NOMO-1 (cell line): ENCODE measurements around the gene ARHGAP42.

Source experiments
- DNase-seq, 2 experiments: peaks; one replicate each; lab custom pipeline; 2025; ENCODE audit not compliant: unreplicated experiment in 2 of 2; lab: John Stamatoyannopoulos, UW

ARHGAP42 gene

DNA sequence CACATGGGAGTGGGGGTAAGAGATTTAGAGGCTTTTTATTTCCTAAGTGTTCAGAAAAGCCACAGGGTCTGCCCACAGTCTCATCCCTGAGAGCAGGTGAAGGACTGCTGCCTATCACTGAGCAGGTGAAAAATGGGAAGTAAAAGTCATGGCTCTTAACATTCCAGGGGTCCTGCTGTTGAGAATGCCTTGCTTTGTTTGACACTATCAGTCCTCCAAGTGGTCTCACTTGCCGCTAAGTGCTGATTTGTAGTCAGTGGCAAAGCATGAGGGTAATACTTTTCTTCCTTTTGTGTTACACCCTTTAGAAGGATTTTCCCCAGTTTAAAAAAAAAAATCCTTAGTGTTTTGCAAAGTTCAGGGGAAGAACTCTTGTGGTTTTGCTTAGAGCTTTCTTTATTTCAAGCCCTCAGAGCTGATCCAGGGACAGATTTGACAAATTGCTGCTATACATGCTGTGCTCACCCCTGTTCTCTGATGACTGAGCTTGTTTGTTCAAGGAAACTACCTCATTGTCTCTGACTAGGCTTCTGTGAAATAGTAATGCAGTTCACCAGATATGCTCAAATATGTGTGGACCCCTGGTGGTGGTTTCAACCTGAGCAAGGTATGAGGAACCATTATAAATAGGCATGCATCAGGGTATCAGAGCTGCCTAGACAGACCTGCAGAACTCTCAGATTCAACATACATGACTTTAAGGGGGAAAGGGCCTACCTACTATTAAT lies 141.0 kb downstream of the ARHGAP42 start:
- peak in 1 of 2 experiments; percentile 47 for DNase-seq

DNA sequence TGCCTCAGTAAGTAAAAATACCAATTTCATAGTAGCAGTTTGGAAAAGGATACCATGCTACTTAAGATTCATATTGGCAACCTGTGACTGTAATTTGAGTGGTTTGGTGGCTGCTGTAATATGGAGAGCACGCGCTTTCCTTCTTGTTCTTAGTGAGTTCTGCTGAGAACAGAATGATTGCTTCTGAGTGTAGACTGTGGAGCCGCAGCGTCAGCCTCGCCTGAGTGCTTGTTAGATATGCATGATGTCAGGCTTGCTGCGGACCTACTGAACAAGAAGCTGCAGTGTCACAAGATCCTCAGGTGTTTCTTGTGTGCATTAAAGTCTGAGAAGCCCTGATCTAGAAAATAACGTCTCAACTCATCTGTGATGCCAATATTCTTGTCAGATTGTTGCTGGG lies 143.2 kb downstream of the ARHGAP42 start:
- DNase-seq = no peak

DNA sequence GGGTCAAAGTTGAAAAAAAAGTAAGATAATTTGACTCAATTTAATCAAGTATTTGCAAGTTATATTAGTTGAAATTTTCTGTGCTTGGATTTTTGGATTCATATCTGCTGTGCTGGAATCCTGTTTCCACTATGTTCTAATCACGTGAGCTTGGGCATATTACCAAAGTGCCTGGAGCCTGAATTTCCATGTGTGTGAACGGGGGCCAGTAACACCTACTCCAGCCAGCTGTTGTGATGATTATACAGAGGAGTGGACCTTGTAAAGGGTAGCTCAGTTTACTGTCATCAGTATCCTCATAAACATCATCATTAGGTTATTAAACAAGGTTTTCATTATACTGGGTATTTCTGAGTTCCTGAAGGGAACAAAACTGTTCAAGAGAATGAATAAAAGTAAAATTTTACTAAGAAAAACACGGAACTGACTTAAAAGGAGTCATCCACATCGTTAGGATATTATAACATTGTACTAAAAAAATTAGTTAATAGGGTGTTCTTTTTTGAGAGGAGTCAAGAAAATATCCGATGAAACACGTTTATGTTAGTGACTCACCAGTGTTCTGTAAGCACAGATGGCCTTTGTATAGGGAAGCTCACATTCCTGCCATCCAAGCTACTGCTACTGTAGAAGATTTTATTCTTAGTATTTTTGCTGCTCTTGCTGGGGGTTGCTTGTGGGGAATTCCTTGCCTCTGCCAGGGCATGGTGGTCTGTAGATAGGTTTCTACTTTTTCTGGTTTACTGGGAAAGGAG lies 144.1 kb downstream of the ARHGAP42 start:
- DNase-seq = no peak

DNA sequence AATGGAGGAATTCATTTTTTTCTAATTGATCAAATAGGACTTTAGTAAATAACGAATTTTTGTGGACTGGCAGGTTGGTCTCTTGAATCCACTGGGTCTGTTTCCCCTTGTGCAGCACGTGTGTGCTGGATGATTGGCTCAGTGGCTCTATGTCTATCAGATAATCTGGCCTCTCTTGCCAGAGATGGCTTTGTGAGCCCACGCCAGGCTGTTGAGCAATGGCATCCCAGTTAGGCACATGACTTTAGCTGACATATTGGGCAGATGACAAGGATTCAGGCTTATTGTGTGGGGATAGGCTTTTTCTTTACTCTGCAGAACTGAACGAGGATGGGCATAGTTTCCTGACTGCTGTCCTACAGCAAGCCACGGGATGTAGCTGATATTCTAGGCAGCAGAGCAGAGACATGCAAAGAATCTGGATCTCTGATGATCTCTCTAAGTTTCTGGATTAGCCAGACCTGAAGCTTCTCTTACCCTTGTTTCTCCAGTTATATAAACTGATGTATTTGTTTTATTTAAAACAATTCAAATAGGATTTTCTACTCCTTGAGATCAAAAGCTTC lies 144.9 kb downstream of the ARHGAP42 start:
- no peak for DNase-seq

DNA sequence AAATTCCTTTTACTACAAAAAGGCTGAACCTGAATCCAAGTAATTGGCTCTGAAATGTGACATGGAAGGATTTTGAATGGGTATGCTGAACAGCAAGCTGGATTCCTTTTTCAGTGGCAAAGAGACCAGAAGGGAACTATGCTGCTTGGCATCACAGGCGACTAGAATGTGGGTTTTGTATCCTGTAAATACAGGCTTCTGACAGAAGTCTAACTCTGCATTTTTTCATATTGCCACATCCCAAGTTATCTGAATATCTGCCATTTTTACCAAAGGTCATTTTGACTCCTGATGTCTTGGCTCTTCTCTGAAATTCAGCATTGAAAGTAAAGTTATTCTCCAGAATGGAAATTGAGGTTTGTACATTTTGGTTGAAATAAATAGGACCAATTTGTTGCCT lies 145.7 kb downstream of the ARHGAP42 start:
- no peak for DNase-seq

DNA sequence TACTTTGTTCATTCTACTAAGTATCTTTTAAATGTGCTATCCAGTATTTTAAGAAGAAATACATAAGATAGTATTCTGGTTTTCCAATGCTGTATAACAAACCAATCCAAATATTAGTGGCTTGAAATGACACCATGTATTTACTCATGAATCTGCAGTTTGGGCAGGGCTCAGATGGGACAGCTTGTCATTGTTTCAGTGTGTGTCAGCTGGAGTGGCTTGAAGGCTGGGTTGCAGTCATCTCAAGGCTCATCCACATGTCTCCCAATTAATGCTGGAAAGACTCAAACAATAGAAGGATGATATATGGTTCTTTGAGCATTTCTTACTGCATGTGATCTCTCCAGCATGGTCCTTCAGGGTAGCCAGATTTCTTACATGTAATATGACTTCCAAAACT lies 146.2 kb downstream of the ARHGAP42 start:
- DNase-seq = no peak

DNA sequence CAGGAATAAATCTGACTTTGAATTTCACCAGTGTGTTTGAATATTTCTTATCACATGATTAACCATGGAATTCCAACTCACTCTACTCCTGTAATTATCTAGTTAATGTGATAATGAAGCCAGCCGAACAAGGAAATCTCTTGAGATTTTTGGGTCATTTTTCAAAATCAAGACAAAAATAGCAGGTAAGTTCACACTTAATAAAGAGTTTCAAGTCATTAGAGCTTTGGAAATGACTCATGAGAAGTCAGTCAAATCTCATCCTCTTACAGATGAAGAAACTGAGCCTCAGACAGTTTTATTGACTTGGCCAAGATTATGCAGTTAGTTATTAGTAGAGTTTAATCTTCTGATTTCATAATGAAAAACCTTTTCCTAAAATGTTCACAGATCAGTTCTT lies 148.8 kb downstream of the ARHGAP42 start:
- no peak for DNase-seq

DNA sequence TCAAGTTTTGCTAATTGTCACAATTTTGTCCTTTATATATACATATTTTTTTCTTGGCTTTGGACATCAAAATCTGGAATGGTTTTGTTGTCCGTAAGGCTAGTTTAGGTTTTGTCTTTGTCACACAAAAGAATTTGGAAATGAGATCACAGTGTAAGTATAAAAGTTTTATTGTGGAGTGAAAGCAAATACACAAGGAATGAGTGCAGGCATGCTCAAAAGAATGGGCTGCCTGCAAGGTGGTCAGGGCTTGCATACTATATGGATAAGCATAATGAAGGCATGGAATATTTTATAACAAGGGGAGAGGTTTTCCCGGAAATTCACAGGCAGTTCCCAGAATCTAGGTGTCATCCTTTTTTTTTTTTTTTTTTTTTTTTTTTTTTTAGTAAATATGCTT lies 150.2 kb downstream of the ARHGAP42 start:
- DNase-seq = no peak

DNA sequence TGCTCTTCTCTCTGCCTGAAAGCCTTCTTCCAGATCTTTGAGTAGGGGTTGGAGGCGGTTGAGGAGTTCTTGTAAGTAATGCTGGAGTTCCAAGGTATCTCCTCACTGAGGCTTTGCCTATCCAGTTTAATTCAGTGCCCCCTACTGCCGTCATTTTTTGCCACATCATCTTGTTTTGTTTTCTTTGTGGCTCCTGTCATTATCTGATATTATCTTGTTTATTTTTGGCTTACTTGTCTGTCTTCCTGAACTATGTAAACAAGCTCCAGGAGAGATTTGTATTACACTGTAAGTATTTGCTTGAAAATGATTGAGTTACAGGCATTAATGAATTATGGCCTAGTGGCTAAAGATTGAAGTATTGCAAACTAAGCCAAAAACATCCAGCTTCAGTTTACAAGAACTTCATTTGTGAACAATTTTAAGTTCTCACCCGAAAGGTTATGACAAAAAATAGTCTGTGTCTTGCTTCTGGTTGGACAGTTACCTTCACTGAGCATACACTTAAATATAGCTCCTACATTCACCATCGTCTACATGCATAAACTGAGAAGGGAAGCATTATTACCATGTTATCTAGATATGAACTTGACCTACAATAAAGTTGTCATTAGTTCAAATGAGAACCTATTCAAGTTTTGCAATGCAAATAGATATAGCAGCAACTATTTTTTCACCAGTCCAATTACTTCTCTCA lies 154.8 kb downstream of the ARHGAP42 start:
- DNase-seq = no peak

DNA sequence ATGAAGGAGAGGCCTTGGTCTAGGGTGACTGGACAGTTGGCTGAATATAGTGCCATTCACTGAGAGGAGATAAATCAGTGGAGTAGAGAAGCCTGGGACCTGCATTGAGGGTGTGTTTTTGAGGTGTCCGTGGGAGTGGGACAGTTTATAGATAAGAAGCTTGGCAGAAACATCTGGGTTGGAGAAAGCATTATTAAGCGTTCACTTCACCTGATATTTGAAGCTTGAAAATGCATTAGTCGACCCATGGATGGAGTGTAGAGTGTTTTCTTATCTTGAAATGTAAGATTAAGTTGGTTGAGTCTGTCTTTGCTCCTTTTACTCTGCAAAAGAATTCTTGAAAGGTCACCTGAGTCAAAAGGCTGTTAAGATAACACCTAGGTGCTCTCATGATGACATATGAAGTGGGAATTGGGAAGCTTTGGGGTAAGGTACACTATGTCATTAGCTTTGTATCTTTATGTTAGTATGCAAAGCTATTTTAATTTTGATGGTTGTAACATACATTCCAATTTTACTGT lies 160.7 kb downstream of the ARHGAP42 start:
- DNase-seq = no peak

DNA sequence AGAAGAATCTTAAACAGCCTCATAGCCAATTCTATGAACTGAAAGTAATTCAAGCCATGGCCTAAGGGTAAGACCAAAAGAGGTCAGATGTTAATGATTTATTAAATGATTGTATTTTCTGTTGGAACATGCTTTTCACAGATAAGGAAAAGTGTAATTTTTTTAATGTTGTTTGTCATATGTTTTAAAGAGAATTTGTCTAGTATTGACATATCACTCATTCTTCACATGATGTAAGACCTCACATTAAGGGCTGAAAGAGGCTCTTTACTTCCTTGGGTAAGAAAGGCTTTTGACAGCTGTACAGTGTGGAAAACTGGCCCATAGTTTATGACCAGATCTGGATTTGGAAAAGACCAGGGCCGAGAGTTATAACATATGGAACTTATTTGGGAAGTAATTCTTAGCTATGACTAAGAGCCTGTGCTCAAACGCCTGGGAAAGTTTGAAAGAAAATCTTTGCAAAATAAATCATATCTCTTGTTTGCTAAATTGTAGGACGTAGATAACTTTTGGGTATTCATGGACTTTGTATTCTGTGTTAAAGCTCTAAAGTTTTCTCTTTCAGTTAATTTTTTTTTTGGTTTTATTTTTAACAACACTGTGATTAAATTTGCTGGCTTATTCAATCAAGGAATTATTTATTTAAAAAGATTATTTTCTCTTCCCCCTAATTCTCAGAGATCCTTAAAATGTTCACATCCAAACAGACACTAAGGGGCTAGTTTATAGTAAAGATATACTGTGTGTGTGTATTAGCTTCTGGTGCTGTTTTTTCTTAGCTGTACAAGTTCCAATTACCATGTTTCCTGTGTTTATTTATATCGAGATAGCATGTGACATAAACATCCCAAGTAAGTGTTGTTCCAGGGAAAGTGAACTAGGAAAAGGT lies 162.2 kb downstream of the ARHGAP42 start:
- no peak for DNase-seq

DNA sequence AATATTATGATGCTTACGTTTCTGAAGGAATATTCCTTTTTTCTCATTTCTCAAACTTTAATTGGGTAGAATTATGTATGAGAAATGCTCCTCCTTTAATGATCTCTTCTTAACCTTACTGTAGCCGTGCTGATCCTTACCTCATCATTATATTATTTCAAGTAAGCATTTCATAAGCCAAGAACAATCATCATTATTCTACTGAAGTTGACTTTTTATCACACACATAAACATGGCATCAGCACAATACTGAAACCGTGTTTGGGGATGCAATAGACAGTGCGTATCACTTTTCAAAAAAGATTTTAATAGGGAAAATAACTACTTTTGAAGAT lies 162.8 kb downstream of the ARHGAP42 start:
- DNase-seq = no peak

DNA sequence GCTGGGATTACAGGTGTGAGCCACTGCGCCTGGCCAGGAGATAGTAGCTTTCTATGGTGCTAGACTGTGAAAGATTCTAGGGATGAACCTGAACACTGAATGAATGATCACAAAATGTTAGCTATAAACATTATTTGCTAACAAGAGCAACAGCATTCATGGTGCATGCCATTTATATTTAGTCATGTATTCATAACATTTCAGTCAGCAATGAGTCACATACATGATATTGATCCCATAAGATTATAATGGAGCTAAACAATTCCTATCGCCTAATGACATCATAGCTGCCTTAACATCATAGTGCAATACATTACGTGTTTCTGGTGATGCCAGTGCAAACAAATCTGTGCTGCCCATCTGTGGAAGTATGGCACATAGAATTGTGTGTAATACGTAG lies 164.1 kb downstream of the ARHGAP42 start:
- DNase-seq = no peak

DNA sequence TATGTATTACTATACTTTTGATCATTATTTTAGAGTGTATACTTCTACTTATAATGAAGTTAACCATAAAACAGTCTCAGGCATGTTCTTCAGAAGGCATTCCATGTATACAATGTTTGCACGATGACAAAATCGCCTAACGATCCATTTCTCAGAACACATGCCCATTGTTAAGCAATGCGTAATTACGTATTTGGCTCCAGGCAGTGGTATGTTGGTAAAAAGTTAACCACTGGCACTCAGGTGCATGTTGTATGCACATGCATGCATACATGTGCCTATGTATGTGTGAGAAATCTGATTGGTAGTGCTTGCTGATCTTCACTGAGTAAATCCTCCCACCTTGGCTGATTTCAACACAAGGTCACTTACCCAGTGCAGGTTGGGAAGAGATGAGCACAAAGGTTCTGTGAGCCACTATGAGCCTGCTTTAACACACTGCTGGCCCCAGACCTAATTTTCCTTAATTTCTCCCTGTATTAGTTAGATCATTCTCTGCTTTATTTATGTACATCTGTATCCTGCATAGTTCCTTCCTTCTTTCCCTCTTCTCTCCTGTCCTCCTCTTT lies 164.6 kb downstream of the ARHGAP42 start:
- no peak for DNase-seq

DNA sequence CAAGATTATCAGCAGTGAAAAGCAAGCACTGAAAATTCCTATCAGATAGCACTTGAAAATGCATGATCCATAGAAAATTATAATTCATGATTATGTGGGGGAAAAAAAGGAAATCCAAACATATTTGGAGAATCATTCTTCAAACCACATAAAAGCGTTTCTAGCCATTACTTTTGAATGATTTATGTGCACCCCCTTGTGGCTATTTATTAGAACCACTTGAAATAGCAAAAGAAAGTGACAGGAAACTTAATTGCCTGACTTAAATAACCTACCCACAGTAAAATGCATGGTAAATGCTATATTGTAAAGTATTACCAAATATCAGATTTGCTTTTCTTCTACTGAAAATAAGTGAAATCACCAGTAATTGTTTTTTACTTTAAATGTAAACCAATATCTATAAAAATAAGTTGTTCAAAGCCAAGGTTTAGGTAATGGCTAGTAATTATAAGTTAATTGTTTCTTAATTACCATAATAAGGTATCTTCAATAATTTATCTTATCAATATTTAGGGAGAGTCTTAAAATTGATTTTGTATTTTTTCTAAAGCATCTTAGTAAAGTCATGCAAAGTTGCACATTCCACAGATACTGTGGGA lies 168.5 kb downstream of the ARHGAP42 start:
- peak; percentile 12 to 55 for DNase-seq

DNA sequence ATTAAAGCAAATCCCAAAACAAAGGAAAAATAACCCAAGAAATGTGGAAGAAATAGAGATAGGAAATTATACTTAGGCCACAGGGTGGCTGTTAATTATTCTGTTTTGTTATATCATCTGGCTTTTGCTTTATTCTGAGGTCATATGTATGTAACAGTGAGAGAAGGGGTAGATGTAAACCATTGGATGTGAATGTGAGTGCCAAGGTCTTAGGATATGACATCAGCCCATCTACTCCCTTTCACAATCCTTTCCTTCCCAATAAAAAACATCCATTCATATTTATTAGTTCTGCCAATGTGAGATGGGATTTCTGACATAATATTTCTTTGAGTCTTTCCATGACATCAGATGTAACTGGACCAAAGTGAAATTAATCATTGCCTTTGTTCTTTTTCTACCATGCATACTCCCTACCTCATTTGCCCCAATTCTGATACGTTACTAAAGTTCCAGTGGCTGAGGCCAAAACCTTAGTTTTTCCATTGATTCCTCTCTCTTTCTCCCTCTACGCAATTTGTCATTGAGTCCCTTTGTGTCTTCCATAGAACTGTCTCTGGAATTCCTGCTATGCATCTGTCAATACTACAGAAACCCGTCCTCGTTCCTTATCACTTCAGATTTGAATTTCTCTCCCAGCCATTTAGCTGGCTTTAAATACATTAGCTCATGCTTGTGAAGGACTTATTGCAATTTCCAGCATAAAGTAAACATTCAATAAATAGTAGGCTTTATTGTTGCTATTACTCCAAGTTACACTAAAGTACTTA lies 170.3 kb downstream of the ARHGAP42 start:
- no peak for DNase-seq

DNA sequence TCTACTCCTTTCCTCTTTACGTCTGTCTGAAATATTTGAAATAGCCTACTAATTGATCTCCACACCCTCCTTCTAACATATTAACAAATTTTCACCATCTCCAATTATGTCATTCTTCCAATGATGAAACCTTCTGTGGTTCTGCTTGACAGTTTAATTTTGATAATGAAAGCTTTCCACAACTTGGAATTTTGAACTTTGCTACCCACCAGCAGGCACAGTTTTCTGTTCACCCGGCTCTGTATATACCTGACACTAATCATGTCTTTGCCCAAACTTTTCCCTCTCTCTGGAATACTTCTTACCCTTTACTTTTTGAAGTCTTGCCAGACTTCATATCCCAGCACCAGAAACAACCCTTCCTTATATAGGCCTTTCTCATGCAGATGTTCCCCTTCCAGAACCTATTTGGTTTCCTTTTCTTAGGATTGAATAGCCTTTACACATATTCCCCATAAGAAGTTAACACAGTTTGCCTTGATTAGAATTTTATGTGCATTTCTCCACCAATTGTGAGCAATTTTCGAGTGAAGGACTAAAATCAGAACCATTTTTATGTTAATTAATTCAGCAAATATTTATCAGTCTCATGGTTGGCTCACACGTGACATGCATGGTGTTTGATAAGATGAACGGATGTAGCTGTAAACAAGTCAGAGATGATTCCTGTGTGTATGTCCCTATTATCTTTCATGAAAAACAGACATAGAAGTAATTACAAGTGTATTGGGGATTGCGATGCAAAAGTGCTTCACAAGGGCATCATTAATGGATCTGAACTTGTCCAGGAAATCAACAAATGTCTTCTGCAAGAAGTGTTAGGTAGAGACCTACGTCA lies 173.4 kb downstream of the ARHGAP42 start:
- DNase-seq = no peak

DNA sequence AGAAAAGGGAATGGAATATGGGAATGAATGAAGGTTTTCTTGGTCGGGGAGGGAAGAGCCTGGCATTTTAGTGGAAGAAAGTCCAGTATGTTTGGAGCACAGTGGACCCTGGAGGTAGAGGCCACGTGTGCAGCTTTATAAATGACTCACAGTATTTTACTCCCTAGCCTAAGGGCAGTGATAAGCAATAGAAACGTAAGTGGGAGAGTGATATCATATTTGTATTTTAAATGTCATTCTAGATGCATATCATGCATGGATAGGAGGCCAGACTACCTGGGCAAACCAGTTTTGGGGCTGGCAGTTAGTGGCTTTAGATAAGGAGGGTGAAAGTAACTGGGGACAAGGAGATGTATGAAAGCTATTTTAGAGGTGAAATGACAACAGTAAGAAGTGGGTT lies 174.1 kb downstream of the ARHGAP42 start:
- DNase-seq = no peak
